Neural crest cell (in vitro differentiated cells): ENCODE results near the gene SNHG17. TPM values are rescaled to one million over a fixed set of nuclear protein-coding genes. Genes with fewer than 3 reads are reported as not detected.
"Not testable (repeated sequence)": the region's sequence is repeated elsewhere in the genome, so short reads cannot be mapped to it uniquely, and the experiment has no call there.

Experiments
- DNase-seq: peaks from one replicate; pipeline ENCODE4 v3.0.0; 2021; ENCODE audit warnings: low read depth, mixed read lengths, low spot score
- H3K27ac Mint-ChIP-seq: one replicate; pipeline ENCODE4 v1.8.0; 2021; ENCODE audit warnings: mild to moderate bottlenecking, mixed read lengths; ENCODE audit not compliant: unreplicated experiment
- H3K27me3 Mint-ChIP-seq: 2 replicates; pipeline ENCODE4 v1.8.0; 2021; ENCODE audit warnings: low read depth, mild to moderate bottlenecking, mixed read lengths
- H3K36me3 Mint-ChIP-seq: 2 replicates; pipeline ENCODE4 v1.8.0; 2021; ENCODE audit warnings: low read depth, mild to moderate bottlenecking, mixed read lengths
- H3K4me1 Mint-ChIP-seq: 2 replicates; pipeline ENCODE4 v1.8.0; 2021; ENCODE audit warnings: mixed read lengths
- H3K4me3 Mint-ChIP-seq: one replicate; pipeline ENCODE4 v1.8.0; 2021; ENCODE audit warnings: mild to moderate bottlenecking, mixed read lengths
- H3K9me3 Mint-ChIP-seq: 2 replicates; pipeline ENCODE4 v1.8.0; 2021; ENCODE audit warnings: mixed read lengths
- total RNA-seq: library from RNA; stranded (reverse); gene quantifications from 2 replicates; pipeline ENCODE4 v1.2.1, GENCODE V29; 2021
- TF ChIP-seq, protein P1 (sequence below): fragments of 200-600 bp; sonication (generic); conservative IDR thresholded peaks from 2 replicates; pipeline ENCODE4 v1.5.0; 2021; ENCODE audit warnings: antibody characterized with exemption, mild to moderate bottlenecking

SNHG17 gene
- total RNA-seq, 1 donor from 2014 or later = 65.5 TPM

DNA sequence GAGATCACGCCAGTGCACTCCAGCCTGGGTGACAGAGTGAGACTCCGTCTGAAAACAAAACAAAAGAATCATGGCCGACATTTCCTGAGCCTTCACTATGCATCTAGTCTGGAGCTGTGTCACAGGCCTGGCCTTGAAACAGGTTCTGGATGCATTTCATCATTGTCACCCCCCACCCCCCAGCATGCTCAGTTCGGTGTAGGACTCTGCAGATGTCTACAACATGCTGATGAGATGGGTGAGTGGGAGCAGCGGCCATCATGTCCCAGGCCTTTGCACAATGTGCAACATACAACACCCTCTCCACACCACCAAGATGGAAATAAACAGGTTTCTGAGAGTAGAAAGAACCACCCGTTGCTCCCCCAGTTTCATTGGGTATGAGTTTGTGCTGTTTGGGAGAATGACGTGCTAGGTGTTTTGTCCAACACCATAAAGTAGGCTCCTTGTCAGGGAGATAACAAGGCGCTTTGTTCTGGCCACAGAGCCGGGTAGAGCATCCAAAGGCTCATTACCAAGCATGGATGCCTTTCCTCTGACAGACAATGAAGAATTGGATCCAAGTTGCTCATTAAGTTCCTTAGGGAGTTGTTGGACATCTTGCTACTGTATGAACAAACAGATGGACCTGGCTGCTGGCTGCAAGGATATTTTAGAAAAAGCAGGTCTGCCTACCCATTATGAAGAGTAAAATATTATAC, 22.1 kb downstream of the SNHG17 start:
- Mint-ChIP-seq H3K9me3 (peaks cover 3% of the 10 kb centered on the region), H3K4me3 (no peak overlapping the region), H3K36me3 (peaks cover 41% of the 10 kb centered on the region), H3K27me3 (no peaks in the 10 kb centered on the region), H3K27ac (no peak overlapping the region), H3K4me1 (no peaks in the 10 kb centered on the region)
- TF ChIP-seq, protein P1, sequence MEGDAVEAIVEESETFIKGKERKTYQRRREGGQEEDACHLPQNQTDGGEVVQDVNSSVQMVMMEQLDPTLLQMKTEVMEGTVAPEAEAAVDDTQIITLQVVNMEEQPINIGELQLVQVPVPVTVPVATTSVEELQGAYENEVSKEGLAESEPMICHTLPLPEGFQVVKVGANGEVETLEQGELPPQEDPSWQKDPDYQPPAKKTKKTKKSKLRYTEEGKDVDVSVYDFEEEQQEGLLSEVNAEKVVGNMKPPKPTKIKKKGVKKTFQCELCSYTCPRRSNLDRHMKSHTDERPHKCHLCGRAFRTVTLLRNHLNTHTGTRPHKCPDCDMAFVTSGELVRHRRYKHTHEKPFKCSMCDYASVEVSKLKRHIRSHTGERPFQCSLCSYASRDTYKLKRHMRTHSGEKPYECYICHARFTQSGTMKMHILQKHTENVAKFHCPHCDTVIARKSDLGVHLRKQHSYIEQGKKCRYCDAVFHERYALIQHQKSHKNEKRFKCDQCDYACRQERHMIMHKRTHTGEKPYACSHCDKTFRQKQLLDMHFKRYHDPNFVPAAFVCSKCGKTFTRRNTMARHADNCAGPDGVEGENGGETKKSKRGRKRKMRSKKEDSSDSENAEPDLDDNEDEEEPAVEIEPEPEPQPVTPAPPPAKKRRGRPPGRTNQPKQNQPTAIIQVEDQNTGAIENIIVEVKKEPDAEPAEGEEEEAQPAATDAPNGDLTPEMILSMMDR = no peak
- DNase-seq = no peak

DNA sequence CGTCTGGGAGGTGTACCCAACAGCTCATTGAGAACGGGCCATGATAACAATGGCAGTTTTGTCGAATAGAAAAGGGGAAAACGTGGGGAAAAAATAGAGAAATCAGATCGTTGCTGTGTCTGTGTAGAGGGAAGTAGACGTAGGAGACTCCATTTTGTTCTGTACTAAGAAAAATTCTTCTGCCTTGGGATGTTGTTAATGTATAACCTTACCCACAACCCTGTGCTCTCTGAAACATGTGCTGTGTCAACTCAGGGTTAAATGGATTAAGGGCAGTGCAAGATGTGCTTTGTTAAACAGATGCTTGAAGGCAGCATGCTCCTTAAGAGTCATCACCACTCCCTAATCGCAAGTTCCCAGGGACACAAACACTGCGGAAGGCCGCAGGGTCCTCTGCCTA, 27.3 kb downstream of the SNHG17 start:
- DNase-seq, H3K4me3 Mint-ChIP-seq, H3K9me3 Mint-ChIP-seq, H3K4me1 Mint-ChIP-seq, H3K27ac Mint-ChIP-seq, H3K27me3 Mint-ChIP-seq: not testable (repeated sequence)
- H3K36me3 Mint-ChIP-seq = peaks cover 24% of the 10 kb centered on the region

GRCh38 chr20:38407321-38407720, 27.8 kb downstream of the SNHG17 start:
- H3K4me3 Mint-ChIP-seq = no peak overlapping the region
- no peak for DNase-seq
- H3K4me1 Mint-ChIP-seq = no peaks in the 10 kb centered on the region
- H3K27ac Mint-ChIP-seq = no peak overlapping the region
- peaks cover 23% of the 10 kb centered on the region for H3K36me3 Mint-ChIP-seq
- no peaks in the 10 kb centered on the region for H3K27me3 Mint-ChIP-seq
- peaks cover 6% of the 10 kb centered on the region for H3K9me3 Mint-ChIP-seq
- TF ChIP-seq, protein P1 = no peak

DNA sequence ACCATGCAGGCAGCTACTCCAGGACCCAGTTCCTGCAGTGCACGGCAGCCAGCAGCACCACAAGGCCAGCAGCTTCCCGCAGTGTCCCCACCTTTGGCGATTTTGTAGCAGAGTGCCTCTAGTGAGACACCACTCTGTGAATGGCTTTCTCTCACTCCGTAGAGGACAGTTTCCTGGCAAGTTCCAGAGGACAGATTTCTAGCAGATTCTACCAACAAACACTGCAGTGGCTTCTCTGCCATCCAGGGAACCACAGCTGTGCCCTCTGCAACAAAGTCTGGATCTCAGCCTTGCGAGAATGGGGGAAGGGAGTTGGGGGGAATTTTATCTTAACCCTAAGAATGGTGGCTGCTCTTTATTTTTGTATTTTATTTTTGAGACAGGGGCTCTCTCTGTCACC, 28.7 kb downstream of the SNHG17 start:
- no peaks in the 10 kb centered on the region for H3K4me1 Mint-ChIP-seq
- H3K9me3 Mint-ChIP-seq = peaks cover 6% of the 10 kb centered on the region
- peaks cover 23% of the 10 kb centered on the region for H3K36me3 Mint-ChIP-seq
- no peak overlapping the region for H3K27ac Mint-ChIP-seq
- TF ChIP-seq, protein P1 = no peak
- H3K4me3 Mint-ChIP-seq = no peak overlapping the region
- DNase-seq = no peak
- H3K27me3 Mint-ChIP-seq = no peaks in the 10 kb centered on the region

- peaks cover 23% of the 10 kb centered on the region for H3K36me3 Mint-ChIP-seq
- H3K9me3 Mint-ChIP-seq = peaks cover 6% of the 10 kb centered on the region
- TF ChIP-seq, protein P1 = no peak
- no peaks in the 10 kb centered on the region for H3K27me3 Mint-ChIP-seq
- no peaks in the 10 kb centered on the region for H3K4me1 Mint-ChIP-seq
- no peak for DNase-seq
- no peak overlapping the region for H3K4me3 Mint-ChIP-seq
- no peak overlapping the region for H3K27ac Mint-ChIP-seq
These were observed 30.0 kb downstream of the SNHG17 start for GRCh38 chr20:38405132-38405531.

- no peak for DNase-seq
- TF ChIP-seq, protein P1 = no peak
- Mint-ChIP-seq H3K4me1 (no peaks in the 10 kb centered on the region), H3K36me3 (peaks cover 23% of the 10 kb centered on the region), H3K4me3 (no peak overlapping the region), H3K27ac (no peak overlapping the region), H3K9me3 (peaks cover 6% of the 10 kb centered on the region), H3K27me3 (no peaks in the 10 kb centered on the region)
These were observed 31.1 kb downstream of the SNHG17 start for GRCh38 chr20:38404016-38404415.
